IPS-NIHi11 (cell line): ENCODE results near the gene CCDC192.
"Not testable (repeated sequence)": the region's sequence is repeated elsewhere in the genome, so short reads cannot be mapped to it uniquely, and the experiment has no call there.

Experiments
- DNase-seq: peaks from one replicate; pipeline ENCODE4 v3.0.0; 2012; ENCODE audit warnings: mixed read lengths, low spot score

Gene CCDC192, protein sequence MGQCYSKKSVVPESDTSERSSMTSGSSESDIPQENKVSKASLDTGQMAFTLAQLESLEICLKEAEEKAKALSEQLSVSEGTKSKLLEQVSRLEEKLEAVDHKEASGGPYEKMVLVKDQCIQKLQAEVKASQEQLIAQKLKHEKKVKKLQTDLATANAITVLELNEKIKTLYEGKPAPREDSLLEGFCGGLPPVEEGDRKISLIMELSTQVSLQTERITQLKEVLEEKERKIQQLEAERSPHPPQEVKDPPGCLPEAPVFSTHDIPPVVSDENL

DNA sequence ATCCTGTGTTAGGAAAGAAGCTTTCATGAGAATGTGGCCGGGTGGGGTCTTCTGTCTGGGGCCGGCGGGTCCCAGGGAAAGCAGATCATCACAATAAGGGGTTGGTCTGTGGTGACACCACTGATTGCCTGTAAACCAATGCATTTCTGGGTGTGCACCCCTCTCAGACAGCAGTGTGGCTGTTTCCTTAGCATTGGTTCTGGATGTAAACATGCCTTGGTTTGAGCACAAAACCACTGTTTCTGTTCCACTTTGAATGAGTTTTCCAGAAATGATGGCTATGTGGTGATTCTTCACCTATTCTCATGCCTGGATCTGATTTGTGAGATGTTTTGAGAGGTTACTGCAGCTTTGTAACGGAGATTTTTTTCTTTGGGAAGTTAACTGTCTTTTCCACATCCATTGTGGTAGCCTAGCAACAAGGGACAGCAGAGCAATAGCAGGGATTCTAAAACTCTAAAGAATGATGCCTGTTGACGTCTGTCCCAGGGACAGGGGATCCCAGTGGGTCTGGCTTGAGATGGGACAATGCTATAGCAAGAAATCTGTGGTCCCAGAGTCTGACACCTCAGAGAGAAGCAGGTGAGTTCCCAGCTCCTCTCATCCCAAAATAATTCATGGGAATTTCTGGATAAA is at the start of gene CCDC192:
TSS of gene CCDC192 (plus strand) at position 466 of the 636 bp plus-strand sequence. CDS start at position 521, 55 bp downstream.
- no peak for DNase-seq

GRCh38 chr5:127656825-127657224 is 46.4 kb upstream of the CCDC192 start:
- no peak for DNase-seq

GRCh38 chr5:127660047-127660733 is 43.0 kb upstream of the CCDC192 start:
- DNase-seq: peak; percentile 27

DNA sequence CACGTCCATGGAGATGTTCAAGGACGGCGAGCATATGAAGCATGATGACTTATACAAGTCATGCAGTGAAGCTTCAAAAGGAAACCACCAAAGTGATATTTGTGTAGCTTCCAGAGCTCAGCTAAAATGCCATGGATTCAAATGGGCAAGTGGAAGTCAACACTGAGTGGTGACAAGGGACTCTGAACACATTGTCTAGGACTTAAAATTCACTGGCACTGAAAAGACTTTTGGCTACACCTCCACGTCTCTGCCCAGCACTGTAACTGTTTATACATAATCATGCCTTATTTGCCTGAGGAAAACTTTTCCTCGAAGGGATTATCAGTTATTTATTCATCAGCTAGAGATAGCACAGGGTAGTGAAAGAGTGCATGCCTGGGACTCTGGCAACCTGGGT is 39.1 kb upstream of the CCDC192 start:
- DNase-seq: no peak

- DNase-seq: no peak
These were observed 37.5 kb upstream of the CCDC192 start for GRCh38 chr5:127665641-127666040.

GRCh38 chr5:127666043-127666716 is 37.0 kb upstream of the CCDC192 start:
- DNase-seq: no peak

DNA sequence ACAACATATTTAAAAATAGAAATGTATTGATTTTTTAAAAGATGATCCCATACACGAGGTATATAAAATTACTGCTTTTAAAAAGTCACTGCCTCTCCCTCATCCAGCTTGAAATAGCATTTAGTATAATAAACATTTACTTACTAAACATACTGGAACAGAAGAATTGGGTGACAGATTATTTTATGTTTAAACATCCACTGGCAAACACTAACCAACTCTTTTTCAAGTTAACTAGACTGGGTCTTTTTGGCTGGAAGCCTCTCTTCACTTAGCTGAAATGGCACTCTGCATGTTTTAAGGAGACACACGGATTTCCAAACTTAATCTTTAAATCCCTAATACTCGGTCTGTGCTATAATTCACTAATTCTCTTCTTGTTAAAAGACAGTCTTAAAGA is 35.3 kb upstream of the CCDC192 start:
- no peak for DNase-seq

DNA sequence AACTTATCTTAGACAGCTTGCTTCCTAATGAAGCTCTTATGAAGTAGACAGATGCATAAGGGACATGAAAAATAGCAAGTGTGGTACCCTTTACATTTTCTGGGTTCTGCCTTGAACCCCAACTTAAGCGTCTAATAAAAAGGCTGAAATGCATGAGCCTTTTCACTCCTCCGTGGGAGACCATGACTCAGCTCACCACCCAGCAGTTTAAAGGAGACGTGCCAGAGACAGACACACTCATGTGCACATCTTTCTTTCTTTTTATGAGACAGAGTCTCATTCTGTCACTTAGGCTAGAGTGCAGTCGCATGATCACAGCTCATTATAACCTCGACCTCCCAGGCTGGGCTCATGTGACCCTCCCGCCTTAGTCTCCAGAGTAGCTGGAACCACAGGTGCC is 32.0 kb upstream of the CCDC192 start:
- DNase-seq: no peak

DNA sequence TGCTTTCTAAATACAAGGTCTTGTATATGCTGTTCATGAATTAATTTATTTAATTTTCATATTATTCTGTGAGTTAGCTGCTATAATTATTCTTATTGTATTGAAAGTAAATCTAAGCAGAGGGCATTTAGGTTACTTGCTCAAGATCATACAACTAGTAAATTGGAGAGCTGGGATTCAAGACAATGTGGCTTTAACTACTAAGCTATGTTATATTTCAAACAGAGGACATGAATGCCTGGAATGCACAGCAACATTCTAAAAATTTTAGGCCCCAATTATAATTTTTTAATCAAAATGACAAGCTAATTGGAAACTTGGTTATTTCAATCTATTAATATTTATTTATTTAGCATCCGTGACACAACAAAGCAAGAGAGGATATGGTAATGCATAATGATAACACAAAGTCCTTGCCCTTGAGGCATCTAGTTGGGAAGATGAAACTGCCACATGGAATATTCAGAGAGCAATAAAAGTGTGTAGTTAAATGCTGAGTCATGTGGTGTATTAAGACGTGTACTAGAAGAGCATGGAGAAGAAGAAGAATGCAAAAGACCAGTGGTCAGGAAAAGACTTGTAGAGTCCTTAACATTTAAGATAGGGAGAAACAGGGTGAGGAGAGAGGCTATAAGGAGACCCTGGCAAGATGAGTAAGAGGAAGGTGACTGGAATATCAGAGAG is 29.9 kb upstream of the CCDC192 start:
- DNase-seq: no peak

DNA sequence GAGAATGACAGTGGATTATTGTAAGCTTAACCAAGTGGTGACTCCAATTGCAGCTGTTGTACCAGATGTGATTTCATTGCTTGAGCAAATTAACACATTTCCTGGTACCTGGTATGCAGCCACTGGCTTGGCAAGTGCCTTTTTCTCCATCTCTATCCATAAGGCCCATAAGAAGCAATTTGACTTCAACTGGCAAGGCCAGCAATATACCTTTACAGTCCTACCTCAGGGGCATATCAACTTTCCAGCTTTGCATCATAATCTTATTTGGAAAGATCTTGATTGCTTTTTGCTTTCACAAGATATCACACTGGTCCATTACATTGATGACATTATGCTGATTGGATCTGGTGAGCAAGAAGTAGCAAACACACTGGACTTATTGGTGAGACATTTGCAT is 26.2 kb upstream of the CCDC192 start:
- not testable (repeated sequence) for DNase-seq

DNA sequence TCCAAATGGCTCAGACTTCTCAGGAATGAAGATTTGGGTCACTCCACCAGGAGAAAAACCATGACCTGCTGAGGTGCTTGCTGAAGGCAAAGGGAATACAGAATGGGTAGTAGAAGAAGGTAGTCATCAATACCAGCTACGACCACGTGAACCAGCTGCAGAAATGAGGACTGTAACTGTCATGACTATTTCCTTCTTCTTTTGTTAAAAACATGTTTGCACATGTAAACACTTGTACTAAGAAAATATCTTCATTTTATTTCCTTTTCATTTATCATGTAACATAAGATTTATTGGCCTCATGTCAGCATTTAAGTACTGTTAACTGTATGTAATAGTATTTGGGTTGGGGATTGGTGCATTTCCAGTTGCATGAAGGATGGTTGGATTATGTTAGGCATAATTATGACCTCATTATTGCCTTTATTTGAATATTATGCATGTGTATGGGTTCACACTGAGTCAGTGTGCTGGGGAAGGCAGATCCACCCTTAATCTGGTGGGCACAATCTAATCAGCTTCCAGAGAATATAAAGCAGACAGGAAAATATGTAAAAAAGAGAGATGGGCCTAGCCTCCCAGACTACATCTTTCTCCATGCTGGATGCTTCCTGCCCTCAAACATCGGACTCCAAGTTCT is 23.4 kb upstream of the CCDC192 start:
- not testable (repeated sequence) for DNase-seq

- no peak for DNase-seq
These were observed 22.6 kb upstream of the CCDC192 start for GRCh38 chr5:127680595-127680994.

DNA sequence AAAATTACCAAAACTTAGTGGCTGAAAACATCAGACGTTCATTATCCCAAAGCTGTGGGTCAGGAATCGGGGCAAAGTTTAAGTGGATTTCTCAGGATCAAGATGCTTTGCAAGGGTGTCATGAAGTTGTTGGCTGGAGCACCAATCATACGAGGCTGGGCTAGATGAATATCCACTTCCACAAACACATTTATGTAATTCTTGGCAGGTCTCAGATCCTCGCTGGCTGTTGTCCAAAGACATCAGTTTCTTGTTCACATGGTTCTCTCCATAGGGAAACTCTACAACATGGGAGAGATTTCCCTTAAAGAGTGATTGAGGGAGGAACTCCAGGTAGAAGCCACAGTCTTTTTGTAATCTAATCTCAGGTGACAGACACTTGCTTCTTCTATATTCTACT is 20.2 kb upstream of the CCDC192 start:
- DNase-seq: no peak

DNA sequence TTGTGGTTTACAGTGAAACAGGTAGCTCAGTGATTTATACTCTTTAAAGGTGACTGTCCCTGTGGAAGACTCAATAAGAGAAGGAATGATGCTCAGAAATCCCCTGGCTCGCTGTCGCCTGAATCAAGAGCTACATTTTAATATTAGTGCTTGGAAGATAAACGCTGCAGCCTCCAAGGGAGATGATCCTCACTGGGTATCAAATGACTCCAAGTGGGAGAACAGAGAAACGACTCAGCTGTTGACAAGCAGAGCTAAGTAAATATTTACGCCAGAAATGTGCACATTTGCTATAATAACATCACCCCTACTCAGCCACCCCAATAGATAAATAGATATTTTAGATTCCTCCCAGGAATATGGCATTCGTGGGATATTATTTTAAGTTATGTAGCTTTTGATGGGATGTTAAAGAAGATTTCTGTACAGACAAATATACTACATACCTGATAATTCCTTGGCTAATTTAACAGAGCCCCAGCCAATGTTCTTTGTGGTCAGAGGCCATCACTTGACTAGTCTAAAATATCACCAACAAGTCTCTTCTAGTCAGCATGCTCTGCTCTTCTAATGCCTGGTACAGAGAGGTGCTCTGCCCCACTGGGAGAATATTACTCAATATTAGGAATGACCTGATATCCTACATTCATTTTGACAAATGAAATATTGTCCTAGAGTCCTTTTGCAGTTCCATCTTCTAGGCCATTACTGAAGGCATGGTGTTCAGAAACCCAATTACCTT is 18.3 kb upstream of the CCDC192 start:
- DNase-seq: no peak

DNA sequence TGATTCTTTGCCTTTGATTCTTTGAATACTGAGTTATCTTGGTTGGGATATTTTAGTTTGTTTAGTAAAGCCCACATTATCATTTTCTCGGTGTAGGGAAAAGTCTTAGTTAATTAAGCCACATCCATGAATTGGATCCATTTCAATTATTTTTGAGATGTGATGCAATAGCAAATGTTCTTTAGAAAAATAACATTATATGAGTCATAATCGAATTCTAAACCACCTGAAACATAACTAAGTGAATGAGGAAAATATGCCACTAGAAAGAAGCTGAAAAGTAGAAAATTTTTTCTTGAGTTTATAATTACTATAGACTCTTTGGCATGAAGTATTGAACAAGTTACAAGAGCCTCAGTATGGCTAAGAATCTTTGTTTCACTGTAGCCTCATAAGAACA is 17.5 kb upstream of the CCDC192 start:
- no peak for DNase-seq

DNA sequence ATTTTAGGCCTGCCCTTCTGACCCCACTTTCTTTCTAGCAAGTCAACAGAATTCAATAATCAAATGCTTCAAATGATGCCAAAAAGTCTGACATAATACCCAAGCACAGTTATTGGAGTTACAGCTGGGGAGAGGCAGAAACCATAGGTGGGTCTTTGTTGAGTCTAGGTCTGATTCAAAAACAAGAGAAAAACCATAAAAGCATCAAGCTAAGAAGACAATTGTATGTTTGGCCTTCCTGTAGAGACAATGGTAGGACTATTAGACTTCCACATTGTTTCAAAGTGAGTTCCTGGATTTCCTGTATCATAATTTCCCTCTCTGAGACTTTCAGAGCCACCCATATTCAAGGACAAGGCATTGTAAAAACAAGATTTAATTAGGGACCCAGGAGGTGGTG is 16.8 kb upstream of the CCDC192 start:
- DNase-seq: no peak

DNA sequence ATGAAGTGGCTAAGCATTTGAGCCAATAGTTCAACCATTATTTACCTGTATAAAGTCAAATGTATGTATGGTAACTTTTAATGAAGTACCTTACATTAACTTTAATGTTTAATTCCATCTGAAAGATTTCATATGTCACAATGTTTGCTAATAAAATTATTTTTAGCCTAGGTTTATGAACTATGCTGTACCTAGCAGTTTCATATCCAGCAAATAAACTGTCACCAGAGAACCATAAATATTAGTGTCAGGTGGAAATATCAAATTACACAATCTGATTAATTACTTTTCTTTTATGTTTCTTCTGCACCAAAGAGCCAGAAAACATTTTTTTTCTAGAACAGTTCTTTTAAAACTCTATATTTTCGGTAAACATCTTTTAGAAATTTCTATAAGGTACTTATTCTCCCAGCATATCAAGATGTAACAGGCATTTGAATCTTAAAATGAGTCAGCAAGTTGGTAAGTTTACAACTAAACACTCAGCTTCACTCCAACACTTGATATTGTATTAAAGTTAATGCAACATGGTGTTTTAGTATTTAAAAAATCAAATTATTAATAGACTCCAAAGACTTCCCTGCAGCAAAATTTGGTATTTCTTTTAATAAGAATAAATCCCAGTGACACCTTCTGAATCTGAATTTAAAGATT is 8.5 kb upstream of the CCDC192 start:
- DNase-seq: no peak

GRCh38 chr5:127695346-127695745 is 7.8 kb upstream of the CCDC192 start:
- DNase-seq: no peak

DNA sequence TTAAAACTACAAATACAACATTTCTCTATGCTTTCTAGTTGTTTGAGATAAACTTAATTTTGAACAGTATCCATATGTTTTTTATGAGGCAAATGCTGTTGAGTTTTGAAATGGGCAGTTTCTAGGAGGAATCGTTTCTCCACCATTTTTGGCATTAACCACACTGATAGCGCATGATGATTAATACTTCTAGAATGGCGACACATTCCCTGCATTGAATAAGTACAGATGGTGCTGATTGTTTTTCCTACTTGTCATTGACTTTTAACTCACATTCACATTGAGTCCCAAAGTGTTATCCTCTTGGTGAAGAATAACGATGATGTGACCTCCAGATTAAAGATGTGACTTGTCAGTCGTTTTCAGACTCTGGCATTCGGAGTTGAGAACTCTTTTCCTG is 6.5 kb upstream of the CCDC192 start:
- DNase-seq: no peak

DNA sequence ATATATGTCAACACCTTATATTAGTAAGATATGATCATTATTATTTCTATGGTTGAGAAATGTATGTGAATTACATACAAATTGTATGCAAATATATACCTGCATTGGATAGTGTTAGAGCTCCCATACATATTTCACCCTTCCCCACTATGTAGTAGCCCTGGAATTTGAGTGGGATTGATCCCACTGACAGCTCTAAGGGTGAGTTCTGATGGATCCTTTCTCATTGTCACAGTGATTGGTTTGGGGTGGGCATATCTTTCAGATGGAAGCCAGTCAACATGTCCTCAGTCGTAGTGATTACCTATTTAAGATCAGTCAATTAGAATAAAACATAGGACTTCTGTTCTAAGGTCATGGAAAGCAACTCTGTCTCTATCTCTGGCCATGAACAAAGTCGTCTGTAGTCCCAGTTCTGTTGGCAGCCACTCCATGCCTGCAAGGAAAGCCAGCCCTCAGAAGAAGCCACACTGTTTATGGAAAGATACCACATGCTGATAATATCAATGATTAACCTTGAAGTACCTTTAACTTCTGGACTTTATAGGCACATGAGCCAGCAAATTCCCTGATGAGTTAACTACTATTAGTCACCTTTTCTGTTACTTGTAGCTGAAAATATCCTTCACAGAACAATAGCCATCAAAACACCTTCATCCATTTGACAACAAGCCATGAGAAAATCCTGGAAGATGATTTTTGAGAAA is 5.1 kb upstream of the CCDC192 start:
- DNase-seq: no peak
